HEK293T (cell line): ENCODE results near the gene ZNF609.

Experiments used
- ARNT ChIP-seq: fragments of 450-650 bp; IDR thresholded peaks from 2 replicates; pipeline ENCODE4 v1.6.1; 2017; ENCODE audit warnings: mild to moderate bottlenecking
- FOXM1 ChIP-seq: fragments of 450-650 bp; IDR thresholded peaks from 2 replicates; pipeline ENCODE4 v1.6.1; 2017; ENCODE audit warnings: mild to moderate bottlenecking, borderline replicate concordance
- NFRKB ChIP-seq: fragments of 450-650 bp; IDR thresholded peaks from 2 replicates; pipeline ENCODE4 v1.6.1; 2016; ENCODE audit warnings: mild to moderate bottlenecking, moderate library complexity
- PKNOX1 ChIP-seq: fragments of 450-650 bp; IDR thresholded peaks from 2 replicates; pipeline ENCODE4 v1.6.1; 2016
- SUZ12 ChIP-seq: fragments of 450-650 bp; IDR thresholded peaks from 2 replicates; pipeline ENCODE4 v1.6.1; 2016; ENCODE audit warnings: mild to moderate bottlenecking
- TARDBP ChIP-seq: fragments of 450-650 bp; IDR thresholded peaks from 2 replicates; pipeline ENCODE4 v1.6.1; 2016

DNA sequence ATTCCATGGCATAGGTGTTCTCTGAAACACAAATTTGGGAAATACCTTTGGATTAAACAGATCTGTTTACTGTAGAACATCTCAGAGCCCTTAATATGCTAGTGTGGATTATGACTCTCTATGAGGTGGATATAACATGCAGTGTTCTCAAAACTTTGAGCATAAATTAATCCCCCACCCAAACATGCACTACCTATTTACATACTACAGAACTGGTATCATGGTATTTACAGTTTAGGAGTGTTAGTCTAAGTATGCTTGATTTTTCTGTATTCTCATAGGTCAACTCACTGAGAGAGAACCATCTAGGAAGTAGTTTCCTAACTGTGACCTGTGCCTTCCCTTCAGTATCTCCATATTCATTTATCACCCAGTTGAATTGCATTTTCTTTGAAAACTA is 30.9 kb upstream of the ZNF609 start:
- TF ChIP-seq NFRKB (no peak), FOXM1 (no peak), ARNT (no peak), PKNOX1 (no peak), SUZ12 (no peak), TARDBP (no peak)
